MM.1S (cell line): Measurements from ENCODE around the gene RPS14.

Experiments
- CTCF ChIP-seq: fragments of 300-600 bp; sonication (generic); IDR thresholded peaks from 2 replicates; pipeline ENCODE4 v1.5.1; 2016; ENCODE audit warnings: antibody characterized with exemption, low read length, mixed read lengths
- EZH2 ChIP-seq: fragments of 300-600 bp; sonication (generic); optimal IDR thresholded peaks from 2 replicates; pipeline ENCODE3; 2017; ENCODE audit warnings: low read depth, mild to moderate bottlenecking, antibody characterized with exemption, low read length, mixed read lengths
- EZH2phosphoT487 ChIP-seq: fragments of 300-600 bp; sonication (generic); IDR thresholded peaks from 2 replicates; pipeline ENCODE4 v1.6.1; 2018; ENCODE audit warnings: antibody characterized with exemption, low read length

- TF ChIP-seq CTCF (no peak), EZH2 (no peak), EZH2phosphoT487 (no peak)
Measured at GRCh38 chr5:150392680-150393079, 56.9 kb downstream of the RPS14 start.
